GM23338 (cell line): Measurements from ENCODE around the gene MOB3C. TPM values are rescaled to one million over a fixed set of nuclear protein-coding genes. Genes with fewer than 3 reads are reported as not detected.

Experiments used
- ATAC-seq: fragments of 200-7000 bp; cut with Tn5 transposase; 3 replicates; pipeline ENCODE4 v1.9.1; 2020
- DNase-seq: peaks from one replicate; pipeline ENCODE4 v3.0.0-alpha.2; 2015; ENCODE audit warnings: low spot score
- H2AFZ ChIP-seq: fragments of 200-600 bp; sonication (generic); 2 replicates; pipeline ENCODE4 v1.8.0; 2016; ENCODE audit warnings: antibody characterized with exemption, mild to moderate bottlenecking, moderate library complexity
- H3F3A ChIP-seq: fragments of 200-600 bp; sonication (generic); replicated peaks from 2 replicates; pipeline ENCODE4 v1.8.0; 2017; ENCODE audit warnings: antibody characterized with exemption, mixed run types, low read depth
- H3K27ac ChIP-seq: fragments of 200-600 bp; sonication (generic); 2 replicates; pipeline ENCODE4 v1.6.1; 2016; ENCODE audit warnings: low read depth
- H3K27me3 ChIP-seq: fragments of 200-600 bp; sonication (generic); 2 replicates; pipeline ENCODE4 v1.8.0; 2016; ENCODE audit warnings: mild to moderate bottlenecking, mixed run types, moderate library complexity; ENCODE audit not compliant: insufficient read depth
- H3K36me3 ChIP-seq: fragments of 200-600 bp; sonication (generic); 2 replicates; pipeline ENCODE4 v1.8.0; 2016; ENCODE audit warnings: mild to moderate bottlenecking; ENCODE audit not compliant: insufficient read depth
- H3K4me1 ChIP-seq: fragments of 200-600 bp; sonication (generic); 2 replicates; pipeline ENCODE4 v1.8.0; 2016; ENCODE audit warnings: mild to moderate bottlenecking, moderate library complexity; ENCODE audit not compliant: insufficient read depth
- H3K4me2 ChIP-seq: fragments of 200-600 bp; sonication (generic); 2 replicates; pipeline ENCODE4 v1.7.1; 2017; ENCODE audit warnings: mixed run types
- H3K4me3 ChIP-seq: fragments of 200-600 bp; sonication (generic); 2 replicates; pipeline ENCODE4 v1.6.1; 2016; ENCODE audit warnings: mixed run types
- H3K79me2 ChIP-seq: fragments of 200-600 bp; sonication (generic); replicated peaks from 2 replicates; pipeline ENCODE4 v1.8.0; 2017; ENCODE audit warnings: mild to moderate bottlenecking; ENCODE audit not compliant: insufficient read depth
- H3K9me2 ChIP-seq: fragments of 200-600 bp; sonication (generic); 2 replicates; pipeline ENCODE4 v1.8.0; 2017; ENCODE audit not compliant: insufficient read depth
- H4K20me1 ChIP-seq: fragments of 200-600 bp; sonication (generic); replicated peaks from 2 replicates; pipeline ENCODE4 v1.8.0; 2017; ENCODE audit warnings: mild to moderate bottlenecking; ENCODE audit not compliant: insufficient read depth
- H3K27ac Mint-ChIP-seq: 2 replicates; pipeline ENCODE4 v1.8.0; 2020; ENCODE audit warnings: inconsistent platforms, mild to moderate bottlenecking, moderate library complexity, mixed read lengths
- H3K27me3 Mint-ChIP-seq: 3 replicates; pipeline ENCODE4 v1.8.0; 2022; ENCODE audit warnings: low read depth, mild to moderate bottlenecking, moderate library complexity, mixed read lengths, inconsistent platforms; ENCODE audit not compliant: insufficient read depth, poor library complexity
- H3K36me3 Mint-ChIP-seq: 3 replicates; pipeline ENCODE4 v1.8.0; 2021; ENCODE audit warnings: low read depth, mild to moderate bottlenecking, inconsistent platforms, moderate library complexity, mixed read lengths
- H3K4me1 Mint-ChIP-seq: 3 replicates; pipeline ENCODE4 v1.8.0; 2020; ENCODE audit warnings: mild to moderate bottlenecking, inconsistent platforms, mixed read lengths
- H3K4me3 Mint-ChIP-seq: 3 replicates; pipeline ENCODE4 v1.8.0; 2021; ENCODE audit warnings: moderate library complexity, mild to moderate bottlenecking, inconsistent platforms, mixed read lengths
- H3K9me3 Mint-ChIP-seq: 3 replicates; pipeline ENCODE4 v1.8.0; 2020; ENCODE audit warnings: moderate library complexity, mild to moderate bottlenecking, inconsistent platforms, mixed read lengths
- CREB1 ChIP-seq: fragments of 250-450 bp; sonication (Bioruptor Pico); IDR thresholded peaks from 2 replicates; pipeline ENCODE4 v1.5.0; 2020; ENCODE audit warnings: low read depth, mild to moderate bottlenecking, moderate library complexity
- CTCF ChIP-seq, 2 experiments: fragments of 200-600 bp in 1 of 2; sonication (generic) in 1 of 2; conservative IDR thresholded peaks; 2 replicates each; pipeline versions ENCODE4 v1.5.1 to v1.6.1; 2016 to 2017; ENCODE audit warnings: antibody characterized with exemption in 2 of 2, low read depth in 2 of 2, mild to moderate bottlenecking in 2 of 2, moderate library complexity in 1 of 2
- ETS1 ChIP-seq: IDR thresholded peaks from 2 replicates; pipeline ENCODE4 v1.6.1; 2016; ENCODE audit warnings: antibody characterized with exemption
- EZH2 ChIP-seq: fragments of 200-600 bp; sonication (generic); IDR thresholded peaks from one replicate; pipeline ENCODE4 v1.8.0; 2017; ENCODE audit warnings: antibody characterized with exemption, mild to moderate bottlenecking, low read depth; ENCODE audit not compliant: unreplicated experiment
- EZH2phosphoT487 ChIP-seq: fragments of 200-600 bp; sonication (generic); IDR thresholded peaks from one replicate; pipeline ENCODE4 v1.8.1; 2018; ENCODE audit warnings: antibody characterized with exemption; ENCODE audit not compliant: unreplicated experiment
- JUNB ChIP-seq: IDR thresholded peaks from one replicate; pipeline ENCODE4 v1.6.1; 2016; ENCODE audit warnings: antibody characterized with exemption; ENCODE audit not compliant: unreplicated experiment
- NANOG ChIP-seq: IDR thresholded peaks from 2 replicates; pipeline ENCODE4 v1.6.1; 2016; ENCODE audit warnings: antibody characterized with exemption, borderline replicate concordance
- POLR2AphosphoS5 ChIP-seq: IDR thresholded peaks from 2 replicates; pipeline ENCODE4 v1.6.1; 2016; ENCODE audit warnings: antibody characterized with exemption, low read depth
- REST ChIP-seq: IDR thresholded peaks from one replicate; pipeline ENCODE4 v1.6.1; 2018; ENCODE audit warnings: antibody characterized with exemption; ENCODE audit not compliant: unreplicated experiment
- STAT1 ChIP-seq: IDR thresholded peaks from one replicate; pipeline ENCODE4 v1.6.1; 2016; ENCODE audit warnings: antibody characterized with exemption; ENCODE audit not compliant: unreplicated experiment
- ZNF114 ChIP-seq: fragments of 250-450 bp; sonication (Bioruptor Pico); IDR thresholded peaks from 2 replicates; pipeline ENCODE4 v1.5.0; 2020; ENCODE audit warnings: mild to moderate bottlenecking, moderate library complexity
- ZNF331 ChIP-seq: fragments of 250-450 bp; sonication (Bioruptor Pico); IDR thresholded peaks from 2 replicates; pipeline ENCODE4 v1.5.0; 2020; ENCODE audit warnings: low read depth, mild to moderate bottlenecking, moderate library complexity
- ZNF462 ChIP-seq: fragments of 250-450 bp; sonication (Bioruptor Pico); IDR thresholded peaks from 2 replicates; pipeline ENCODE4 v1.5.0; 2020; ENCODE audit warnings: mild to moderate bottlenecking, moderate library complexity
- polyA plus RNA-seq: library from polyadenylated mRNA; unstranded; fragments of >200 nt; fragmentation: Nextera tagmentation; extraction: Ambion mirVana; gene quantifications from 2 replicates; pipeline ENCODE4 v1.2.1, GENCODE V29; 2016
- total RNA-seq: library from RNA; depleted of rRNA; stranded (reverse); fragments of >200 nt; shearing (Covaris generic); gene quantifications from 2 replicates; pipeline ENCODE4 v1.2.3, GENCODE V29; 2014

MOB3C gene
- total and polyA plus RNA-seq, 2 experiments from 2014 or later, result 1.1 to 6.2 TPM

GRCh38 chr1:46646844-46647243 lies 30.2 kb upstream of the MOB3C start:
- Histone ChIP-seq H3K79me2 (no peaks in the 10 kb centered on the region), H3K36me3 (peaks cover 18% of the 10 kb centered on the region), H3K9me2 (no peaks in the 10 kb centered on the region), H3F3A (no peaks in the 10 kb centered on the region), H3K27me3 (no peaks in the 10 kb centered on the region), H3K4me1 (no peaks in the 10 kb centered on the region), H4K20me1 (no peaks in the 10 kb centered on the region; the same call in 1 of the 2 replicates), H3K4me3 (no peak overlapping the region), H2AFZ (no peak overlapping the region), H3K27ac (no peak overlapping the region), H3K4me2 (no peak overlapping the region)
- H3K9me3 Mint-ChIP-seq, result peaks cover 15% of the 10 kb centered on the region; the same call in 2 of the 3 replicates
- H3K4me3 Mint-ChIP-seq, result no peak overlapping the region
- H3K4me1 Mint-ChIP-seq, result no peaks in the 10 kb centered on the region
- H3K27ac Mint-ChIP-seq, result no peak overlapping the region
- ATAC-seq (no peak), DNase-seq (no peak)
- TF ChIP-seq ZNF462 (CRISPR knock-in tag) (no peak), CREB1 (CRISPR knock-in tag) (no peak), REST (no peak), NANOG (no peak), ZNF114 (CRISPR knock-in tag) (no peak), ETS1 (no peak), EZH2 (no peak), EZH2phosphoT487 (no peak), CTCF (conservative IDR thresholded peaks at IDR 0.05; ENCODE audit: low read depth in 2 of 2) (no peak), POLR2AphosphoS5 (no peak), STAT1 (no peak), ZNF331 (CRISPR knock-in tag) (no peak), JUNB (no peak)
- no peaks in the 10 kb centered on the region for H3K27me3 Mint-ChIP-seq
- H3K36me3 Mint-ChIP-seq, result peaks cover 49% of the 10 kb centered on the region
